HG03175 (cell line): ENCODE measurements around the gene KRTAP10-11.
"Not testable (repeated sequence)": the region's sequence is repeated elsewhere in the genome, so short reads cannot be mapped to it uniquely, and the experiment has no call there.

Experiments
- ATAC-seq: cut with Tn5 transposase; IDR thresholded peaks from one replicate; pipeline ENCODE4 v1.9.1; 2021; ENCODE audit warnings: mild to moderate bottlenecking, moderate library complexity; ENCODE audit not compliant: unreplicated experiment

Gene KRTAP10-11, protein sequence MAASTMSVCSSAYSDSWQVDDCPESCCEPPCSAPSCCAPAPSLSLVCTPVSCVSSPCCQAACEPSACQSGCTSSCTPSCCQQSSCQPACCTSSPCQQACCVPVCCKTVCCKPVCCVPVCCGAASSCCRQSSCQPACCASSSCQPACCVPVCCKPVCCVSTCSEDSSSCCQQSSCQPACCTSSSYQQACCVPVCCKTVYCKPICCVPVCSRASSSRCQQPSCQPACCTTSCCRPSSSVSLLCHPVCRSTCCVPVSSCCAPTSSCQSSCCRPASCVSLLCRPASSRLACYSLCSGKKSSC

GRCh38 chr21:44646366-44647221, at the start of gene KRTAP10-11:
Gene KRTAP10-11, plus strand, starts transcription at chr21:44646414. Its CDS starts 45 bp downstream, at chr21:44646459.
- not testable (repeated sequence) for ATAC-seq

GRCh38 chr21:44598061-44598460, 48.2 kb upstream of the KRTAP10-11 start:
- ATAC-seq = no peak

DNA sequence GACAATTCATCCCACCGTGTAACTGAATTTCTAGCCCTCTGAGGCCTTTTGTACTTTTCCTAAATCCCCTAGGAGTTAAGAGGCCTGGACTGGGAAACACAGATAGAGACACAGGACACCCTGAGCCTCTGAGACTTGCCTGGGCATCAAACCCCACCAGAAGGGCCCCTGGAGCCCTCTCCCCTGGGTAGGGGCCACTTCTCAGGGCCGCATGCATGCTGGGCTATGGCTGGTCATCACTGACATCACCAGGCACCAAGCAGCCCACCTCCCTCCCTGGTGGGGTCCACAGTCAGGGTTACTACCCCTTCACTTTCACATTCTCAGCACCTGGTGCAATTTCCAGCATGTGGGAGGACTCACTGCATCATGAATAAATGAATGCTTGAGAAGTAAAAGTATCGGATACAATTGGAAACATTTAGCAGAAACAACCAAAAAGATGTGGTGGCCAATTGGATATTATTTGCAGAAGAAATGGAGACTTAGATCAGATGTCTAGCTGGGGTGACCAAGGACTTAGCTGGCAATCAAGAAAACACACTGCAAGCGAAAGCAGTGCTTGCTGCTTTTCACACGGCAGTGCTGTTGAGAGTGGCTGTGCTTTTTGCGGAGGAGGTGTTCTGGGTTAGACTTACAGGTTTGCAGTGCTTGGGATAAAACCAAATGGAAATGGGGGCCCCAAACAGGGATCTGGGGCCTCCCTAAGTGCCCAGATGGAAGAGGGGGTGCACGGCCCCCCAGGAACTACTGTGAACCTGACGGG, 46.8 kb upstream of the KRTAP10-11 start:
- ATAC-seq = no peak

DNA sequence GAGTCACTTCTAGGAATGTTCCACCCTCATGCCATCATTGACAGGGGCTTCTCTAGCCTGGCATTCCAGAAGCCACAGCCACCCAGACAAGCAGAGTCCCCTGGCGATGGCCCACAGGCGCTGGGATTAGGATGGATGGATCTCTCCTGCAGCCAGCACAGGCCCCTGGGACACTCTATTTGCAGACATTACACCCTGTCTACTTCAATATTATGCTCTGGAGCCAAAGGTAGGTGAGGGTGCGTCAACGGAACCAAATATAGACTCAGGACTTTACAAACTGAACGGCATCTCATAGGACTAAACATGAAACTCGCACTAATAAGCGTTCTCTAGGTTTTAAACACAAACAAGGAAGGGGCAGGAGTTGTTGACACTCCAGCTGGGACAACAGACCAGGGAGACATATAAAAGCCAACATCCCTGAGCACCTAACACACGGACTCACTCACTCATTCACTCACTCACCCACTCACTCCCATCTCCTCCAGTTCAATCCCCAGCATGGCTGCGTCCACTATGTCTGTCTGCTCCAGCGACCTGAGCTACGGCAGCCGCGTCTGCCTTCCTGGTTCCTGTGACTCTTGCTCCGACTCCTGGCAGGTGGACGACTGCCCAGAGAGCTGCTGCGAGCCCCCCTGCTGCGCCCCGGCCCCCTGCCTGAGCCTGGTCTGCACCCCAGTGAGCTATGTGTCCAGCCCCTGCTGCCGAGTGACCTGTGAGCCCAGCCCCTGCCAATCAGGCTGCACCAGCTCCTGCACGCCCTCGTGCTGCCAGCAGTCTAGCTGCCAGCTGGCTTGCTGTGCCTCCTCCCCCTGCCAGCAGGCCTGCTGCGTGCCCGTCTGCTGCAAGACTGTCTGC, 45.9 kb upstream of the KRTAP10-11 start, which contains the start of gene KRTAP10-7:
KRTAP10-7 (plus strand) TSS at position 480 of the 861 bp plus-strand sequence; CDS start at position 505, 25 bp downstream.
- ATAC-seq = not testable (repeated sequence)

DNA sequence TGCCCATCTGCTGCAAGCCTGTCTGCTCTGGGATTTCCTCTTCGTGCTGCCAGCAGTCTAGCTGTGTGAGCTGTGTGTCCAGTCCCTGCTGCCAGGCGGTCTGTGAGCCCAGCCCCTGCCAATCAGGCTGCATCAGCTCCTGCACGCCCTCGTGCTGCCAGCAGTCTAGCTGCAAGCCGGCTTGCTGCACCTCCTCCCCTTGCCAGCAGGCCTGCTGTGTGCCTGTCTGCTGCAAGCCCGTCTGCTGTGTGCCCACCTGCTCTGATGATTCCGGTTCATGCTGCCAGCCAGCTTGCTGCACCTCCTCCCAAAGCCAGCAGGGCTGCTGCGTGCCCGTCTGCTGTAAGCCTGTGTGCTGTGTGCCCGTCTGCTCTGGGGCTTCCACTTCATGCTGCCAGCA, 45.1 kb upstream of the KRTAP10-11 start:
- ATAC-seq = not testable (repeated sequence)

GRCh38 chr21:44601596-44602462, 44.4 kb upstream of the KRTAP10-11 start:
- no peak for ATAC-seq

DNA sequence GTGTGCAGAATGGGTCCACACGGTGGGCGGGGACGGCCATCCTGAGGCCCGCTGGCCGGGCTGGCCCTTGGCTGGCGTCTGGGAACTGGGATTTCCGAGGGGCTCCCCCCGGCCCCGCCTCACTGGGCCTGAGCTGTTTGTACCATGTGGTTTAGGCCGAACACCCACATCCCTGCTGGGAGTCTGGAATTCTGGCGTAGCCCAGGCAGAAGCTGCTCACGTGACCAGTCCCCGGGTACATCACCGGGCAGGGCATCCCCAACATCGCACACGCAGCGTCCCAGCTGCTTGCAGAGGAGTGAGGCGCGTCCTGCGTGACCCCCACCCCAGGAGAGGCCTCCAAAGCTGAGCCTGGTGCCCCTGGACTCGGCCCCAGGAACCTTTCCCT, 43.8 kb upstream of the KRTAP10-11 start:
- ATAC-seq = no peak

- no peak for ATAC-seq
These were observed 42.9 kb upstream of the KRTAP10-11 start for GRCh38 chr21:44603109-44603875.

GRCh38 chr21:44603911-44604310, 42.3 kb upstream of the KRTAP10-11 start:
- ATAC-seq = no peak

DNA sequence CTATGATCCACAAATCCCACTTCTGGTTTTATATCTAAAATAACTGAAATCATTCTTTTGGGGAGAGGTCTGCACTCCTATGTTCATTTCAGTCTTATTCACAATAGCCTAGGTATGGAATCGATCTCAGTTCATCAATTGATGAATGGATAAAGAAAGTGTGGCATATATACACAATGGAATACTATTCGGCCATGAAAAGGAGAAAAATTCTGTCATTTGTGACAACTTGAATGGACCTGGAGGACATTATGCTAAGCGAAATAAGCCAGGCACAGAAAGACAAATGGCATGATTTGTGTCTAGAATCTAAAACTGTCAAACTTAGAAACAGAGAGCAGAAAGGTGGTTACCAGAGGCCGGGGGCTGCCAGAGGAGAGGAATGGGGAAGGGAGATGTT, 39.7 kb upstream of the KRTAP10-11 start:
- no peak for ATAC-seq

DNA sequence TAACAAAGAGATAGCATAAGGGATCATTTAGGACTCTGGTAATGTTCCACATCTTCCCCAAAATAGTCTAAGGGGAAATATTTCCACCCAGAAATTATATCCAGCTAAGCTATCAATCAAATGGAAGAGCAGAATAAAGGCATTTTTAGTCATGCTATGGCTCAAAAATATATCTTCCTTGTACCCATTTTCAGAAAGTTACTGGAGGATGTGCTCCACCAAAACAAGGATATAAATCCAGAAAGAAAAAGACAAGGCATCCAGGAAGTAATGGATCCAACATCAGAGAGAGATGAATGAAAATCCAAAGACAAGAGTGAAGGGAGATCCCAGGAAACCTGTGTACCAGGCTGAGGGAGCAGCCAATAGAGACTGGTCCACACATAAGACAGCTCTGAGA, 37.0 kb upstream of the KRTAP10-11 start:
- ATAC-seq = no peak

DNA sequence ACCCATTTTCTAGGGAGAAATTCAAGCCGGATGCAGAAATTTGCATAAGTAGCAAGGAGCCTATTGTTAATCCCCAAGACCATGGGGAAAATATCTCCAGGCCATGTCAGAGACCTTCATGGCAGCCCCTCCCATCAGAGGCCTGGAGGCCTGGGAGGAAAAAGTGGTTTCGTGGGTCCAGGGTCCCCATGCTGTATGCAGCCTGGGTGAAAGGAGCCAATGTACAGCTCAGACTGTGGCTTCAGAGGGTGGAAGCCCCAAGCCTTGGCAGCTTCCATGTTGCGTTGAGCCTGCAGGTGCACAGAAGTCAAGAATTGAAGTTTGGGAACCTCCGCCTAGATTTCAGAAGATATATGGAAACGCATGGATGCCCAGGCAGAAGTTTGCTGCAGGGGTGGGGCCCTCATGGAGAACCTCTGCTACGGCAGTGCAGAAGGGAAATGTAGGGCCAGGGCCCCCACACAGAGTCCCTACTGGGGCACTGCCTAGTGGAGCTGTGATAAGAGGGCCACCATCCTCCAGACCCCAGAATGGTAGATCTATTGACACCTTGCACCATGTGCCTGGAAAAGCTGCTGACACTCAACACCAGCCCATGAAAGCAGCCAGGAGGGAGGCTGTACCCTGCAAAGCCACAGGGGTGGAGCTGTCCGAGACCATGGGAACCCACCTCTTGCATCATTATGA, 35.9 kb upstream of the KRTAP10-11 start:
- ATAC-seq = not testable (repeated sequence)

DNA sequence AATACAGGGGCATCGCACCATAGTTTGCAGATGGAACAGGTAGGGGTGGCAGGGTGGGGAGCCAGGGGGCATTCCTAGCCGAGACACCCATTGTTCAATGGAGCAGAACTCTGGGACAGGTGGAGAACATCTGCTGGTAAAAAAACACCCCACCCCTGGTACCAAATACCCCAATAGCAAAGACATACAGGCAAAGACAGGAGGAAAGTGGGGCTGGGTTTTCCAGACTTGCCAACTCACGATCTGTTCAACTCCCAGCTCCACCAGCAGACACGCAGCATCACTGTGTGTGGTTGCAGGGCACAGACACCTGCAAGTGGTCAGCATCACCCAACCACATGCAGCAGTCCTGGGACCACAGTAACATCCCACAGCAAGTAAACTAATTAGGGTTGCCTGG, 34.7 kb upstream of the KRTAP10-11 start:
- ATAC-seq = no peak

- no peak for ATAC-seq
These were observed 34.2 kb upstream of the KRTAP10-11 start, which contains the start of gene KRTAP10-8 for GRCh38 chr21:44612029-44612486. Gene KRTAP10-8, plus strand, starts transcription at chr21:44612079. Its CDS starts 22 bp downstream, at chr21:44612101.

- ATAC-seq = no peak
These were observed 33.5 kb upstream of the KRTAP10-11 start for GRCh38 chr21:44612669-44613229.

- no peak for ATAC-seq
These were observed 32.6 kb upstream of the KRTAP10-11 start for GRCh38 chr21:44613386-44614155.
